Thoracic aorta (tissue), 2 donors: Measurements from ENCODE around the gene L3MBTL1. TPM values are rescaled to one million over a fixed set of nuclear protein-coding genes. Genes with fewer than 3 reads are reported as not detected.

Experiments used
- ATAC-seq: fragments of 150-250 bp; one replicate; pipeline ENCODE4 v1.8.0; 2017; ENCODE audit warnings: low read depth; ENCODE audit not compliant: insufficient number of reproducible peaks, low FRiP score
- DNase-seq: peaks from one replicate; pipeline ENCODE4 v3.0.0-alpha.2; 2020; ENCODE audit warnings: low spot score
- H3K27ac ChIP-seq, 2 donors: fragments of 200-600 bp; sonication (generic); 1 replicate in 1 of 2; 2 replicates in 1 of 2; pipeline ENCODE4 v1.5.1; 2016; ENCODE audit warnings: mild to moderate bottlenecking in 2 of 2, moderate library complexity in 2 of 2
- H3K27me3 ChIP-seq: fragments of 200-600 bp; sonication (generic); replicated peaks from 2 replicates; pipeline ENCODE4 v1.6.0; 2016; ENCODE audit warnings: mild to moderate bottlenecking; ENCODE audit not compliant: insufficient read depth
- H3K36me3 ChIP-seq: fragments of 200-600 bp; sonication (generic); one replicate; pipeline ENCODE4 v1.5.1; 2016
- H3K4me1 ChIP-seq, 2 donors: fragments of 200-600 bp; sonication (generic); 1 replicate in 1 of 2; 2 replicates in 1 of 2; pipeline versions ENCODE4 v1.5.1 to v1.6.0; 2016; ENCODE audit warnings: low read depth in 2 of 2, mild to moderate bottlenecking in 1 of 2; ENCODE audit not compliant: control insufficient read depth in 1 of 2
- H3K4me3 ChIP-seq: fragments of 200-600 bp; sonication (generic); 2 replicates; pipeline ENCODE4 v1.5.1; 2016; ENCODE audit warnings: mild to moderate bottlenecking
- H3K9me3 ChIP-seq: fragments of 200-600 bp; sonication (generic); 2 replicates; pipeline ENCODE4 v1.5.1; 2016
- CTCF ChIP-seq: fragments of 200-600 bp; sonication (generic); IDR thresholded peaks from one replicate; pipeline ENCODE4 v1.5.1; 2019; ENCODE audit warnings: antibody characterized with exemption
- total RNA-seq, 2 donors: library from RNA; depleted of rRNA; stranded (reverse); fragments of >200 nt; gene quantifications; one replicate each; pipeline versions ENCODE4 v1.1.0 to v1.2.3, GENCODE V29; 2016

Gene L3MBTL1
- total RNA-seq, 2 donors from 2014 or later: 15.3 to 21.4 TPM

- DNase-seq (no peak), ATAC-seq (no peak)
- H3K27ac ChIP-seq: no peak overlapping the region
- no peaks in the 10 kb centered on the region for H3K9me3 ChIP-seq
- no peak for TF ChIP-seq CTCF
- H3K36me3 ChIP-seq: no peaks in the 10 kb centered on the region
- H3K27me3 ChIP-seq: no peaks in the 10 kb centered on the region
- H3K4me3 ChIP-seq: no peak overlapping the region
- peaks cover 0 to 11% of the 10 kb centered on the region in 2 donors for H3K4me1 ChIP-seq
Measured at GRCh38 chr20:43506238-43506637, 1.3 kb upstream of the L3MBTL1 start.

GRCh38 chr20:43508106-43508505, 609 bp downstream of the L3MBTL1 start:
- no peak for TF ChIP-seq CTCF
- H3K27ac ChIP-seq: no peak overlapping the region
- H3K4me1 ChIP-seq: peaks cover 0 to 11% of the 10 kb centered on the region in 2 donors
- no peak for DNase-seq
- no peak for ATAC-seq
- no peaks in the 10 kb centered on the region for H3K27me3 ChIP-seq
- H3K4me3 ChIP-seq: peak overlapping the region; percentile 84
- H3K36me3 ChIP-seq: no peaks in the 10 kb centered on the region
- H3K9me3 ChIP-seq: no peaks in the 10 kb centered on the region

- H3K9me3 ChIP-seq: no peaks in the 10 kb centered on the region
- H3K4me1 ChIP-seq: peaks cover 0 to 11% of the 10 kb centered on the region in 2 donors
- TF ChIP-seq CTCF: no peak
- ATAC-seq (no peak), DNase-seq (no peak)
- H3K36me3 ChIP-seq: no peaks in the 10 kb centered on the region
- H3K27me3 ChIP-seq: no peaks in the 10 kb centered on the region
- H3K27ac ChIP-seq: no peak overlapping the region
- H3K4me3 ChIP-seq: peak overlapping the region; percentile 84
Measured at GRCh38 chr20:43508604-43509040, 1.1 kb downstream of the L3MBTL1 start.

GRCh38 chr20:43511879-43512278, 4.4 kb downstream of the L3MBTL1 start:
- H3K27me3 ChIP-seq: no peaks in the 10 kb centered on the region
- no peak for DNase-seq
- peaks cover 0 to 10% of the 10 kb centered on the region in 2 donors for H3K4me1 ChIP-seq
- H3K4me3 ChIP-seq: no peak overlapping the region
- no peaks in the 10 kb centered on the region for H3K36me3 ChIP-seq
- TF ChIP-seq CTCF: no peak
- ATAC-seq: no peak
- H3K27ac ChIP-seq: no peak overlapping the region
- no peaks in the 10 kb centered on the region for H3K9me3 ChIP-seq

GRCh38 chr20:43513372-43513930, 6.0 kb downstream of the L3MBTL1 start:
- ATAC-seq: no peak
- DNase-seq: no peak
- no peaks in the 10 kb centered on the region for H3K36me3 ChIP-seq
- peak overlapping the region; percentile 82 for H3K4me3 ChIP-seq
- peak overlapping the region in 1 of 2 donors; percentile 43 for H3K27ac ChIP-seq
- H3K4me1 ChIP-seq: no peaks in the 10 kb centered on the region
- TF ChIP-seq CTCF: no peak
- no peaks in the 10 kb centered on the region for H3K27me3 ChIP-seq
- no peaks in the 10 kb centered on the region for H3K9me3 ChIP-seq
